IPS DF 4.7 (cell line): ENCODE data around the gene CDH13.
"Not testable (repeated sequence)": the region's sequence is repeated elsewhere in the genome, so short reads cannot be mapped to it uniquely, and the experiment has no call there.

Source experiments
- DNase-seq: peaks from one replicate; pipeline ENCODE4 v3.0.0-alpha.2; 2013; ENCODE audit warnings: low spot score; ENCODE audit errors: extremely low read depth

Gene CDH13

DNA sequence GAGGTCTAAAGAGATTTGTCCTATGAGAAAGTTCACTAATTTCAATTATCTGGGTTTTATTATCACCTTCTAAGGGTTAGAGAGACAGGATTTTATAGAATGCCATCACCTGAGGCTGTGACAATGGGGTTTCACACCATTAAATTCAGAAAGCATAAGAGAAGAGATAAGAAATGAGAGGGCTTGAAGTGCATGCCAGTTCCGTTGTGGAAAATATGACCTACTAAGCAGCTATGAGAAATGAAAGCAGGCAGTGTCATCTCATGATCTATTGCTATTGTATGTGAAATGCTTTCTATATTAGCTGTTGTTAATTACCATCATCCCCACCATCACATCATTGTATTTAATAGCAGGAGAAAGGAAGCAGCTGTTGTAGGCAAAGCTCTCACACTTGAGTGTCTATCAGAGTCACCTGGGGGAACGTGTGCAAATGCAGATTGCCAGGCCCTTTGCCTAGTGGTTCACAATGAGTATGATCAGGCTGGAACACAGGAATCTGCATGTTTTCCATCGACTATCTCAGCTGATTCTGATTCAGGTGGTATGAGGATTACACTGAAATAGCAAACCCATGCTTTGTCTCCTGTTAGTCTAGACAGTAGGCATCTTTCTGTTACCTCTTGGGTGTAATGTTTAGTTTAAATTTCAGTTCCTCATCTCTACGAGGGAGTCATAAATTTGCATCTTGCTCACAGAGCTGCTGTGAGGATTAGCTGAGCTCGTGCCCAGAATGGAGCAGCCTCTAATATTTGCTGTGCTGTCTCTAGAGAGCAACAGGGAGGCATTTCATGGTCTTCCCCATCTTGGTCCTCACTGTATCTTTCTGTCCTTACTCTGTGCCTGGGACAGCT lies 256.4 kb downstream of the CDH13 start:
- DNase-seq = no peak

DNA sequence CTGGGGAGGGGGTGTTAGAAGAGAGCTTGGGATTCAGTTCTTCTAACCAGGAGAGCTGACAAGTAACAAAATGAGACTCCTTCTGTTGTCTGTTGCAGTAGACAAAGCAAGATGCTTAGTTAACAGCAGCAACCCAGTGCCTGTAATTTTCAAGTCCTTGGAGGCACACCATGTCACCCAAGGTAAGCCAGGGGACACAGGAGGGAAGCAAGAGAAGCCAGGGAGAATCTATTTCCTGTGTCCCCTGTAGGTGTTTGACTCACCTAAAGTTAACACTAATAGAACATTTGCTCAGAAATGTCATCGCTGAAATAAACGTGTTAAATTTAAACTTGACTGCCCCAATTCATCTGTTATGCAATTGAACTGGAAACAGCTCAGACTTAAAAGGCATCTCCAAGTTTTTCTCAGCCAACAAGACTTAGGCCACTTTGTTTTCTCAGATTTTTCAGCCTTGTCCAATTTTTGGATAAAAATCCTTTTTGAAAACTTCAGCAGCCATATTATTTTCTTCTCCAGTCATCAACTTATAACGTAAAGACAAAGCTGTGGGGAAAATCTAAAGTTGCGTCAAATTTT lies 257.6 kb downstream of the CDH13 start:
- DNase-seq = no peak

DNA sequence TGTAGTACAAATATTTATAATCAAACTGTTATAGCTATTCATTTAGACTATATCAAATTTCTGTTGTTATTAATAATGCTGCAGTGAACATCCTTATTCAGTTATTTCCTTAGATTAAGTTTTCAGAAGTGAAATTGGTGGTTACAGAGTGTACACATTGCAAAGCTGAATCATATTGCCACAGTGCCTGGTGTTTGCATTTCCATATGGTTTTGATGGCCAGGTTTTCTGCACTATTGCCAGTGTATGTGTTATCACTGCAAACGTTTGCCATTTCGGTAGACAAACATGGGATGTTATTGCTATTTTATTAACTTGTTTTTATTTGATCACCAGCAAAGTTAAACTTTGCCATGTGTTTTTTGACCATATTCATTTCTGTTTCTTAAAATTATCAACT lies 259.4 kb downstream of the CDH13 start:
- no peak for DNase-seq

DNA sequence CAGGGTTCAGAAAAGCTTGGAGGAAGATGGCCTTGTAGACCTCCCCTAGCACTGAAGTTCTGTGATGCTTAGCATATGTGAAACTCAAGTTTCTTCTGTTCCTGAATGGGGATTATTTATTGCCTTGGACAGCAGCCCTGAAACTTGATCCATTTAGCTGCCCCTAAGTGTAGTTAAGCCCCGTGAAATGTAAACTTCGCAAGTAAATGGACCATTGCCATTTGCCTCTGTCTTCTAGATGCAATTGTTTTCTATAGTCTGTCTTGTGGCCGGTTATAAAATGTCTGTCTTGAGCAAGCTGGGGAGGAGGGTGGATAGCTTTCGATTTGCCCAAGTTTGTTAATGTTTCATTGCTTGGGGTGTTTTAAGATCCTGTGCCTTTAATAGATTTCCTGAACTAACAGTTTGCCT lies 261.8 kb downstream of the CDH13 start:
- DNase-seq = no peak

DNA sequence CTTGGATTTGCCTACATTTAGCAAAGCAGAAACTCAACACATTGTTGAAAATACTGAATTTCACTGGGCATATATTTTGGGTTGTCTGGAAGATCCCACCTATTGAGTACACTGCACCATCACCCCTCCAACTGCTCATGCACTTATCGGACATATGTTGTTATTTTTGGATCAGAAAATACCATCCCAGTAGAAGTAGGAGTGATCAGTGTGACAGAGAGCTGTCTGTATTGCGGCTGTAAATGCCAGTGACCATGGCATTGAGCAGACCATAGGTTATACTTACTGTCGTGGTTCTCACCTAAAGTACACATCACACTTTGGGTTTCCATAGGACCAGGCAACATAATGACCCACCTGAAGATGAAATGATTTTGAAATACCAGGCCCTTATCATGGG lies 264.7 kb downstream of the CDH13 start:
- DNase-seq = no peak

DNA sequence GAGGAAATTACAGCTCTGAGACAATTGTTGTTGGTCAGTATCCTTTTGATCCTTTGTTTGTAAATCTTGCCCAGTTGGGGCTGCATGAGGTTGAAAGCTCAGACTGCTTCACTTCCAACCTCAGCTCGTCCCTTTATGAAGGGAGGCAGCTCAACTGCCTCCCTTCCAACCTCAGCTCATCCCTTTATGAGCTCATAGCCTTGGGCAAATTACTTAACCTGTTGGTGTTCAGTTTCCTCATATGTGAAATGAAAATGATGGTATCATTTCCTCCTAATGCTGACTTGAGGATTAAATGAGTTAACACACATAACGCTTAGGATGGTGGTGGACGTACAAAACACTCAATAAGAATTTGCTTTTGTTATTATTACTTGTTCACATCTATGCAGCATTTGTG lies 265.1 kb downstream of the CDH13 start:
- DNase-seq = no peak

DNA sequence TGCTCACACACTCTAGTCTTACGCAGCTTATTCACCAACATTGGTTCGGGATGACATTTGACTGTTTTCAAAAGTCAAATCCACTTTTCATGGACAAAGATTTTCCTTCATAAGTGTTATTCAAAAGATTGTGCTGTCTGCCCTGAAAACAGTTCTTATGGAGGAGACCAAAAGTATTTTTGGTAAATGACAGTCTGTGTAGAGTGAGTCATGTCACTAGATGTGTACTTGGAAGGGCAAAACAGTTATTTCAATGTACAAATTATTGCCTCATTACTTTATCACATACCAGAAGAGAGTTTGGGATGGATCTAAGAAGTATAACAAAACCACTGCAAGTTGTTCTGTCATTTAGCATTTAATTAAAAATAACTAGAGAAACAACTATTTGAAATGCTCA lies 265.6 kb downstream of the CDH13 start:
- no peak for DNase-seq

DNA sequence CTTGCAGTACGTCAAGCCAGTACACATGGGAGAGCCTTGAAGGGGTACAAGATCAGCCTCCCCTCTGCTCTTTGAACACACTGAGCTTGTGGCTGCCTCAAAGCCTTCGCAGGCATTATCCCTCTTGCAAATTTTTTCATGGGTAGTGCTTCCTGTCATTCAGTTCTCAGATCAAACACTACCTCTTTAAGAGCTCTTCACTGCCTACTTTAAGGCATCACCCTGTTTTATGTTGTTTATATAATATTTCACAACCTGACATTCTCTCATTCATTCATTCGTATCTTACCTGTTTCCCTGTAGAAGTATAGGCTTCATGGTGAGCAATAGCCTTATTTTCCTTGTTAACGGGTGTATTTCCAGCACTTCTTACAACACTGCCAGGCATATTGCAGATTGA lies 269.1 kb downstream of the CDH13 start:
- DNase-seq = no peak

DNA sequence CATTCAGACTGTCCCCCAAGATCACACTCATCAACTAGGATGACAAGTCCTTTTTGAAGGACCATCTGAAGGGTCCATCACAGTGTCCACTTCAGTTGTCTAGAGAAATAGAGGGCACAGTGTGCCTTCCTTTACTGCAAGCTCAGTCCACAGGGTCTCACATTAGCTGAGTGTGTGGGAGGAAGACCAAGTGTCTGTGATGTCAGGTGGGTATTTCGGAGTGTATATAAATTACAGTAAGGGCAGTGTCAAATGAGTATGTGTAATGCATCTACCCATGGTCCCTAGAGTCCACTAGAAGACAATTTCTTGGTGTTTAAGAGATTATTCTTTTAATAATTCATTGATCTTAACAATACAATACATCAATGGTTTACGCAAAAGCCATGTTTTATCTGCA lies 272.2 kb downstream of the CDH13 start:
- DNase-seq = no peak

DNA sequence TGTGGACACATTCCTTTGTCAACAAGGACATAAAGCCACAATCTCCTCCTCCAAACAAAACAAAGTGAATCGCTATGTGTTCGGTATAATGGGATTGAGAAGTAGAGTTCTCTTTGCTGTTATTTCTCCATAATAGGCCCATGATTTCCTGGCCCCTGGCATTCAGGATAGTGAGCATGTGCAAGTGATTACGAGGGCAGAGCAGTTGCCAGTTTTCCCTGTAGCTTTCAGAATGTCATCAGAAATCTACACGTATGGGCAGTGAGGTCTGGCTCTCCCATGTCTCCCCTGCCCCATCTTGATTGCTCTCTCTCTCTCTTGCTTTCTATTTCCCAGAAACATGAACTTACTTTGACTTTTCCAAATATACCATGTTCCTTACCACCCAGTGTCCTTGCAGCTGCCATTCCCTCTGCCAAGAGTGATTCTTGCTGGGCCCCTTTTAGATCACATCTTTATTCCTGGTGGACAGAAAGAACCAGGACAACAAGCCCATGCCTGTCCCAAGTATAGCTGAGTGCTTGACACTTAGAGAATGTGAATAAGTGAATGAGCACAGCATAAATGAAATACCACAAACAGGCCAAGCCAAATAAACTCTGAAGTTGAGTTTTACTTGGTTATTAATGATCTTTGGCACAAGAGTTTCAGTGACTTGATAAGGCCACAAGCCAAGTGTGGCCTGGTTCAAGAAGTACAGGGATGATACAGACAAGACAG lies 273.1 kb downstream of the CDH13 start:
- DNase-seq = no peak

DNA sequence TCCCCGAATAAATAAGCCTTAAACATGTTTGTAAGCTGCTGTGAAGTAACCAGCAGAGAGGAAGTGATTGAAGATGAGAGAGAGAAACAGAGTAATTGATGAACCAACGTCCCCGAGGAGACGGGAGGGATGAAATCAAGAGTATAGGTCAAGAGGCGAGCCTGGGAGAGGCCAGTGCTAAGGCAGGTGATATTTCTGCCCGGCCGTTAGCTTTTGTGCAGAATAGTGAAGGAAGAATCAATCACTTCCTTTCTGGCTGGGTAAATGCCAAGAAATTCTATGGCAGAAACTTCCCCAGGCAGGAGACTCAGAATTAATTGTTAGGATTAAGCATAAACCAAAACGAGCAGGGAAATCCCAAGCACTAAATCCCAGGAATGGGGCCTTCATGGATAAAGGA lies 273.8 kb downstream of the CDH13 start:
- no peak for DNase-seq

DNA sequence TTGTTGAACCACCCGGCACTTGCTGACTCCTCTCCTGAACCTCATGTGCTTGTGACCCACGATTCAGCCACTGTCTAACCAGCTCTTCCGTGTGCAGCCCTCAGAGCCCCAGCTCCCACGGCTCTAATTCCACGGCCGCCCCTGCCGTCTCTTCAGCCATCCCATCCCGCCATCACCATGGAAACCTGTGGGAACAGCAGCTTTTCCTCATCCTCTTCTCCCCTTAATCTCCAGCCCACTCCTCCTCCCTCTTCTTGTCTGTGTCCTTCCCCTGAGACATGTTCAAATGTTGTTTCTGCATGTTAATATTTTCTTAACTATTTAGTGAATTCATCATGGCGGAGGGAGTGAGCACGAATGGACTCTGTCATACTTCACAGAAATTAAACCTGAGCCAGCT lies 285.2 kb downstream of the CDH13 start:
- DNase-seq = no peak

DNA sequence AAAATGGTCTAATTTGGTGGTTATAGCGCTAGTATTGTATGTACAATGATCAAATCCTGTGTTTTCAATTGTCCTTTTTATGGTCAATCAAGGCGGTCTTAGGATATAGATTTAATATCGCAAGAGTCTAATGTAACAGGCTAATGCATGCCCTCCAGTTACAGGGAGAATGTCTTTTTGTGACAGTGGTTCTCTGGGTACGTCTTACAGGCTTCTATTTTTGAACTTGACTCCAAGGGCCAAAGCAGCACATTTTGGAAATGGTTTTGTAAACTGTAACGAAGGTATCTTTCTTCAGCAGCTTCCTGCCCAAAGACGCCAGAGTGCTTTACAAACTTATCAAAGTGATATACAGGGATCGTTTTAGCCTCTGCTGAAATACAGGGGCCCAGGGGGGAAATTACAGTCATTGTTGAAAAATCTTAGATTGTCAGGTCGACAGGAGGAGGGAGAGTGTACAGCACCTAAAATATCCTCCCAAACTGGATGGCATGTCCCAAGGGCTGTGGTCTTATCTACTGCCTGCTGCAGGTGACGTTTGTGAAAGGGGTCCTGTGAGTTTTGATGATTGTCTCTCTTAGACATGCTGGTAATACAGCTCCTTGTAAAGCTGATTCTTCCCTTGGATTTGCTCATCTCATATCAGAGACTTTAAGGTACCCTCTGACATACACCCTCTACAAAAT lies 288.5 kb downstream of the CDH13 start:
- DNase-seq = no peak

DNA sequence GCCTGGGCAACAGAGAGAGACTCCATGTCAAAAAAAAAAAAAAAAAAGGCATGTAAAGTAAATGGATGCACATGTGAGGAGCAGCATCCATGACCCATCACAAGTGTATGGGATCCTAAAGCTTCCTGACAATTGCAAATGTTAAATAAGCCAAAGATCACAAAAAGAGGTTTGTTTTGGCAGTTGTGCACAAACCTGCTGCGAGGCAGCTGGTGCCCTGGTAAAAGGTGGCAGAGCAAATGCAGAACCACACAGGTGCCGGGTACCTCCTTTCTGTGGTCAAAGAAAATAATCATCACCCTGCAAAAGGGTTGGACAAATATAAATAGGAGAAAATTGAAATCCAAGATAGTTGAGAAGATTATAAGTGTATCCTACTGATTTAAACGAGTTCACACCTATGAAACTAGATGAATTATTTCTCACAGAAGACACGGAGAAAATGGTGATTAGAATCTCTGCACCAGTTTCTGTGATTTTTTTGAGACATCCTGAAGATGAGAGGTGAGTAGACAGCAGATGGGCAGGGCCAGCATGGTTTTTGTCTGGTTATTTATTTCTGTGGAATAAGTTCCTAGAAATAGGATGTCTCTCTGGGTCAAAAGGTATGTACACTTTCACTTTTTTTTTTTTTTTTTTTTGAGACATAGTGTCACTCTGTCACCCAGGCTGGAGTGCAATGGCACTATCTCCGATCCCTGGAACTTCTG lies 291.3 kb downstream of the CDH13 start:
- no peak for DNase-seq

DNA sequence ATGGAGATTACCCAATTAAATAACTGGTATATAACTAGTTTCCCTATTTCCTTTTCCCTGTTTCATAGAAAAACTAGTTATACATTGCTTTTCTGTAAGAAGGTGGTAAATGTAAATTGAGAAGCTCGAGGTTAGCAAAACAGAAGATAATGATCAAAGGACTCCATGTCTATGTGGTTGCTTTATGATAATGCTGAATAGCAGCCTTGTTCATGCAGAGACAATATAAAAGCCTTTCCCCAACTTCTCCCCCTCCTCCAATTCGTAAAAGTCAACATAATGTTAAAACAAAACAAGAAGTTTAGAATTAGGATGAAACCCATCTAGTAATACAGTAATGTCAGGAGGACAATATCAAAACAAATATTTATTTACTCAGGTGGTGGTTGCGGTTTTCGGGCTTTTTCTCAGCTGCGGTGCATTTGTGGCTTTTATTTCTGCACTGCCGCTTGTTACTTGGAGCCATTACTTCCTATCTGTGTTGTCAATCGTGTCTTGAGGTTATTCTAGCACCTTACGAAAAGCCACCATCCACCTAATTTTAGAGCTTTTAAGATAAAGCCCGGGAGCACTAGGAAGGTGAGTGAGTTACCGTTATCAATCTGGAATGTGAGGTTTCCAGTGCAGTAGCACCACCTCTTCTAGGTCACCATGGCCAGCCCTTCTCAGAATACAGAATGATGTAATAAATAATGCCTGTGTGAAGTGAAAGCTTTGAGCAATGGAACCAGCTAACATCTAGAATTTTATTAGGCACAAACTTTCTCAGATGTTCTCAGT lies 297.5 kb downstream of the CDH13 start:
- no peak for DNase-seq

DNA sequence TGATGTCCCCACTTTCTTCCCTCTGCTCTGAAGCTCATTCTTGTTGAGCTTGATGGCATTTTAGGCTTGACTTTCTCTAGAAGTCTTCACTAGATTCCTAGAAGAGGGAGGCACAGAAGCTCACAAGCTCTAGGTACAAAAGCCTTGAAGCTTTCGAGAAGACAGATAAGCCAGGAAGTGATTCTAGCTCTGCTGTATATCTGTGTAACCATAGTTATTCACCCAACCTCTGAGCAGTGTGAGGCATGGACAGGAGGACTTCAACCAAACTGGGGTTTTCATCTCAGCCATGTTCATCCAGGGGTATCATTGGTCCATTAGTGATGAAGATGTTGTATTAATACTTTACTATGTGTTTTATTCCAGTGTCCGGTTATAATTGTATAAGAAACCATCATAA lies 299.7 kb downstream of the CDH13 start:
- no peak for DNase-seq

DNA sequence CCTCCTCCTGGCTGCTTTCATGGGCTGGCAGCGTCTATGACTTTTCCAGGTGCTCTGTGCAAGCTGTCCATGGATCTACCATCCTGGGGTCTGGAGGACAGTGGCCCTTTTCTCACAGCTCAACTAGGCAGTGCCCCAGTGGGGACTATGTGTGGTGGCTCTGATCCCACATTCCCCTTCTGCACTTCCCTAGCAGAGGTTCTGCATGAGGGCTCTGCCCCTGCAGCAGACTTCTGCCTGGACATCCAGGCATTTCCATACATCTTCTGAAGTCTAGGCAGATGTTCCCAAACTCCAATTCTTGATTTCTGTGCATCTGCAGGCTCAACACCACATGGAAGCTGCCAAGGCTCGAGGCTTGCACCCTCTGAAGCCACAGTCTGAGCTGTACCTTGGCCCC lies 307.2 kb downstream of the CDH13 start:
- DNase-seq = not testable (repeated sequence)

DNA sequence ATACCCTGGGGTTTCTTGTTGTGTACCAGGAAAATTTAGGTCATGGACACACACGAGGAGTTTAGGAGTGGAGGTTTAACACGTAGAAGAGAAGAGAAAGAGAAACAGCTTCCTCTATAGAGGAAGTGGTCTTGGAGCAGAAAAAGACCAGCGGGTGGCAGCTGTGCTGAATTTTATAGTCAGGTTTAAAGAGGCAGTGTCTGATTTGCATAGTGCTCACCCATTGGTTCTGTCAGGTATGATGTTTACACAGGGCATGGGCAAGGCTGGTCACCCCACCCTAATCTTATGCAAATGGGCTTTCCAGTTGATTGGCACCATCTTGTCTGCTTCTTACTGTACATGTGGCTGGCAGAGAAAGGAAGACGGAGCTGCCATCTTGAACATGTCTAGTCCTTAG lies 309.0 kb downstream of the CDH13 start:
- no peak for DNase-seq

DNA sequence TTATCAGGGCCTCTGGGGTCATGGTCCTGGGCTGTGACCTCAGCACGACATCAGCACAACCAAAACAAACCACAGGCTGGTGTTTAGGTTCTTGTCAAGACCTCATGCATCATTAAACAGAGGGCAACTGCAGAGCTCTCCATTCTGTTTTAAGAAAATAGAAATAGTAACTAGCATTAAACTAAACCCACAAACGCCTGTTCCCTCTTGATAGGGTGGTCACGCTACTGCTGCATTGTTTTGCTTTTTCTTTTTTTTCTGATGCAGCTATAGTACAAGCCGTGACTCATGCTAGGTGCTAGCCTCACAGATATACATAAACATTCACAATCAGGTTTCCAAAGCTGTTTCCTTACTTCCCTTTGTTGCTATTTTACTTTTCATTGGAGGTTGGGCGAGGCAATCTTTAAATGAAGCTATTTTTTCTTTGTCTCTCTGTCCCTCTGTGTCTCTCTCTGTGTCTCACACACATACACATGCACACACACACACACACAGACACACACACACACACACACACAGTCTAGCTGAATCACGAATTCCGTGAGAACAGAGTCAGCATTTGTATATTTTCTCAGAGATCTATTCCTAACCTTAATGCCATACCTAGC lies 310.3 kb downstream of the CDH13 start:
- no peak for DNase-seq

DNA sequence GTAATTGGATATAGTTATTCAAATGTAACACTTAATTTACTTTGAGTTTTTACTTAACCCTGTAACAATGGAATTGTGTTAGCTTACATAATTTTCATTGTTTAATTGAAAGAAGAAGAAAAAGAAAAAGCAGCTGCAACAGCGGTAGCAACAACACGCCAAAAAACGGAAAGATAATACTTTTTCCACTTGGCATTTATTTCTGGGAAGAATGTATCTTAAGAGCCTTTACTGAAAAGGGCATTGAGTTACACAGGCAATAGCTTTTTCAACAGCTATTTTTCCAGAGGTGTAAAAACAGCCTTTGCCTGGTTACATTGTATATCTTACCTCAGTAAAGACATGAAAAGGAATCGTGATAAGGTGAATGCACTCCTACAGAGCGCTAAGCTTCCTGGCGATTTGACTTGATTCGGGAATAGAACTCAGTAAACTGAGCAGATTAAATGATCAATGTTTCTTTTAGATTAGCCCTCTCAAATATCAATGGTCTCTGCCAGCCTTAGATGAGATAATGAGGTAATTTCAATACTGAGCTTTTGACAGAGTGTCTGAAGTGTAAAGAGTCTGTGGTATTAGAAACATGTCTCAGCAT lies 311.3 kb downstream of the CDH13 start:
- no peak for DNase-seq
